ENCODE results near the gene DOK7.

DNA sequence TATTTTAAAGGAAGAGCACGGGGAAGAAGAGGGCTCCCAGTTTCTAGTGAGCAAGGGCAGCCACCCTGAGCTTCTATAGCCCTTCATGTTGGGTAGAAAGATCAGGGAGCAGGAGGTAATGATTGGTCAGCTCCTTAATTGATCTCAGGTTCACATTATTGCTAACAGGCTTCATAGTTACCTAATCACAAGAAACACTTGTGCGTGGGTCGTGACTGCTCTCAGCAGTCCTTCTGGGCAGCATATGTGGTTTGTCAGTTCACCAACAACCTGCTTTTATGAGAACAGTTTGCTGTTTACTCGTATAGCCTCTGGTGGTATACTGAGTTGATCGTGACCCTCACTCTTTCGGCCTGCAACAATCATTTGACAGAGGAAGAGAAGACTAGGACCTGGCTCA, 4.7 kb upstream of the DOK7 start:
- TF ChIP-seq EZH2 (optimal IDR thresholded peaks at IDR 0.05; ENCODE audit: low read depth, low read length): no peak
- TF ChIP-seq, protein P1, sequence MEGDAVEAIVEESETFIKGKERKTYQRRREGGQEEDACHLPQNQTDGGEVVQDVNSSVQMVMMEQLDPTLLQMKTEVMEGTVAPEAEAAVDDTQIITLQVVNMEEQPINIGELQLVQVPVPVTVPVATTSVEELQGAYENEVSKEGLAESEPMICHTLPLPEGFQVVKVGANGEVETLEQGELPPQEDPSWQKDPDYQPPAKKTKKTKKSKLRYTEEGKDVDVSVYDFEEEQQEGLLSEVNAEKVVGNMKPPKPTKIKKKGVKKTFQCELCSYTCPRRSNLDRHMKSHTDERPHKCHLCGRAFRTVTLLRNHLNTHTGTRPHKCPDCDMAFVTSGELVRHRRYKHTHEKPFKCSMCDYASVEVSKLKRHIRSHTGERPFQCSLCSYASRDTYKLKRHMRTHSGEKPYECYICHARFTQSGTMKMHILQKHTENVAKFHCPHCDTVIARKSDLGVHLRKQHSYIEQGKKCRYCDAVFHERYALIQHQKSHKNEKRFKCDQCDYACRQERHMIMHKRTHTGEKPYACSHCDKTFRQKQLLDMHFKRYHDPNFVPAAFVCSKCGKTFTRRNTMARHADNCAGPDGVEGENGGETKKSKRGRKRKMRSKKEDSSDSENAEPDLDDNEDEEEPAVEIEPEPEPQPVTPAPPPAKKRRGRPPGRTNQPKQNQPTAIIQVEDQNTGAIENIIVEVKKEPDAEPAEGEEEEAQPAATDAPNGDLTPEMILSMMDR (IDR thresholded peaks at IDR 0.05; ENCODE audit: low read length): no peak
- no peak for TF ChIP-seq EZH2phosphoT487 (IDR thresholded peaks at IDR 0.05; ENCODE audit: low read length)

All from MM.1S (cell line).